C4-2B (cell line): ENCODE results near the gene OSBPL10.

Source experiments
- ZFX ChIP-seq: fragments of 450-650 bp; IDR thresholded peaks from 2 replicates; pipeline ENCODE4 v1.6.1; 2017
- TF ChIP-seq, protein P1 (sequence below): fragments of 450-650 bp; conservative IDR thresholded peaks from 2 replicates; pipeline ENCODE4 v1.5.1; 2017; ENCODE audit warnings: mild to moderate bottlenecking

DNA sequence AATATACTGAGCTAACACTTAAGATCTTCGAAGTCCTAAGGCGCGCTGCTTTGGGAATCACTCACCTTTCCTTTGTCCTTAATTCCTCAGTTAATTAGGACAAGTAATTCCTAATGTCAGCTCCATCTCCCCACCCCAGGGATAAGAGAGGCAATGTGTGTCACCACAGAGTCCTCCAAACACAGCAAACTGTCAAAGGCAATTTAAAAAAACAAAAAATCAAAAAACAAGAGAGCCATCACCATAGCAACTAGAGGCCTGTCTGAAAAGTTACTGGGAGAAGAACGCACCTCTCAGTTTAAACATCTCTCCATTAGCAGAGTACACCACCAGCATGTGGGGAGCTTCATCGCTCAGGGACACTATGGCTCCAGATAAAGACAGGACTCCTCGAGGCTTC, 101.7 kb downstream of the OSBPL10 start:
- TF ChIP-seq, protein P1, sequence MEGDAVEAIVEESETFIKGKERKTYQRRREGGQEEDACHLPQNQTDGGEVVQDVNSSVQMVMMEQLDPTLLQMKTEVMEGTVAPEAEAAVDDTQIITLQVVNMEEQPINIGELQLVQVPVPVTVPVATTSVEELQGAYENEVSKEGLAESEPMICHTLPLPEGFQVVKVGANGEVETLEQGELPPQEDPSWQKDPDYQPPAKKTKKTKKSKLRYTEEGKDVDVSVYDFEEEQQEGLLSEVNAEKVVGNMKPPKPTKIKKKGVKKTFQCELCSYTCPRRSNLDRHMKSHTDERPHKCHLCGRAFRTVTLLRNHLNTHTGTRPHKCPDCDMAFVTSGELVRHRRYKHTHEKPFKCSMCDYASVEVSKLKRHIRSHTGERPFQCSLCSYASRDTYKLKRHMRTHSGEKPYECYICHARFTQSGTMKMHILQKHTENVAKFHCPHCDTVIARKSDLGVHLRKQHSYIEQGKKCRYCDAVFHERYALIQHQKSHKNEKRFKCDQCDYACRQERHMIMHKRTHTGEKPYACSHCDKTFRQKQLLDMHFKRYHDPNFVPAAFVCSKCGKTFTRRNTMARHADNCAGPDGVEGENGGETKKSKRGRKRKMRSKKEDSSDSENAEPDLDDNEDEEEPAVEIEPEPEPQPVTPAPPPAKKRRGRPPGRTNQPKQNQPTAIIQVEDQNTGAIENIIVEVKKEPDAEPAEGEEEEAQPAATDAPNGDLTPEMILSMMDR: no peak
- TF ChIP-seq ZFX: no peak
